ENCODE results near the gene CEP112.

DNA sequence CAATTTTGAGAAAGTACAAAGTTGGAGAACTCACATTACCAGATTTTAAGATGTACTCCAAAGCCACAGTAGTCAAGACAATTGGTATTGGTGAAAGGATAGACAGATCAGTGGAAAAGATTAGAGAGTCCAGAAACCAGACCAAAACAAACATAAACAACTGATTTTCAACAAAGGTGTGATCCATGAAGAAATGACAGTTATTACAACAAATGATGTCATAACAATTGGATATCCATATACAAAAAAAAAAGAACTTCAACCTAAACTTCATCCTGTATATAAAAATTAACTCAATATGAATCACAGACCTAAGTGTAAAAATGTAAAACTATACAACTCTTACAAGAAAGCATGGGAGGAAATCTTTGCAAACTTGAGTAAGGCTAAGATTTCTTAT lies 8.4 kb downstream of the CEP112 start:
- no peak for TF ChIP-seq EP300 (conservative IDR thresholded peaks at IDR 0.05; ENCODE audit: poor library complexity, severe bottlenecking)
- TF ChIP-seq, protein P1, sequence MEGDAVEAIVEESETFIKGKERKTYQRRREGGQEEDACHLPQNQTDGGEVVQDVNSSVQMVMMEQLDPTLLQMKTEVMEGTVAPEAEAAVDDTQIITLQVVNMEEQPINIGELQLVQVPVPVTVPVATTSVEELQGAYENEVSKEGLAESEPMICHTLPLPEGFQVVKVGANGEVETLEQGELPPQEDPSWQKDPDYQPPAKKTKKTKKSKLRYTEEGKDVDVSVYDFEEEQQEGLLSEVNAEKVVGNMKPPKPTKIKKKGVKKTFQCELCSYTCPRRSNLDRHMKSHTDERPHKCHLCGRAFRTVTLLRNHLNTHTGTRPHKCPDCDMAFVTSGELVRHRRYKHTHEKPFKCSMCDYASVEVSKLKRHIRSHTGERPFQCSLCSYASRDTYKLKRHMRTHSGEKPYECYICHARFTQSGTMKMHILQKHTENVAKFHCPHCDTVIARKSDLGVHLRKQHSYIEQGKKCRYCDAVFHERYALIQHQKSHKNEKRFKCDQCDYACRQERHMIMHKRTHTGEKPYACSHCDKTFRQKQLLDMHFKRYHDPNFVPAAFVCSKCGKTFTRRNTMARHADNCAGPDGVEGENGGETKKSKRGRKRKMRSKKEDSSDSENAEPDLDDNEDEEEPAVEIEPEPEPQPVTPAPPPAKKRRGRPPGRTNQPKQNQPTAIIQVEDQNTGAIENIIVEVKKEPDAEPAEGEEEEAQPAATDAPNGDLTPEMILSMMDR (IDR thresholded peaks at IDR 0.05; ENCODE audit: poor library complexity, severe bottlenecking) = no peak
- no peak for TF ChIP-seq TAF1 (IDR thresholded peaks at IDR 0.05; ENCODE audit: low read depth)
- TF ChIP-seq MXI1 (conservative IDR thresholded peaks at IDR 0.05; ENCODE audit: poor library complexity, severe bottlenecking) = no peak
- TF ChIP-seq POLR2AphosphoS5 (IDR thresholded peaks at IDR 0.05) = no peak
- no peak for TF ChIP-seq EZH2 (IDR thresholded peaks at IDR 0.05; ENCODE audit: borderline replicate concordance, insufficient read depth, low read length, poor library complexity, severe bottlenecking)
- TF ChIP-seq, protein P2, sequence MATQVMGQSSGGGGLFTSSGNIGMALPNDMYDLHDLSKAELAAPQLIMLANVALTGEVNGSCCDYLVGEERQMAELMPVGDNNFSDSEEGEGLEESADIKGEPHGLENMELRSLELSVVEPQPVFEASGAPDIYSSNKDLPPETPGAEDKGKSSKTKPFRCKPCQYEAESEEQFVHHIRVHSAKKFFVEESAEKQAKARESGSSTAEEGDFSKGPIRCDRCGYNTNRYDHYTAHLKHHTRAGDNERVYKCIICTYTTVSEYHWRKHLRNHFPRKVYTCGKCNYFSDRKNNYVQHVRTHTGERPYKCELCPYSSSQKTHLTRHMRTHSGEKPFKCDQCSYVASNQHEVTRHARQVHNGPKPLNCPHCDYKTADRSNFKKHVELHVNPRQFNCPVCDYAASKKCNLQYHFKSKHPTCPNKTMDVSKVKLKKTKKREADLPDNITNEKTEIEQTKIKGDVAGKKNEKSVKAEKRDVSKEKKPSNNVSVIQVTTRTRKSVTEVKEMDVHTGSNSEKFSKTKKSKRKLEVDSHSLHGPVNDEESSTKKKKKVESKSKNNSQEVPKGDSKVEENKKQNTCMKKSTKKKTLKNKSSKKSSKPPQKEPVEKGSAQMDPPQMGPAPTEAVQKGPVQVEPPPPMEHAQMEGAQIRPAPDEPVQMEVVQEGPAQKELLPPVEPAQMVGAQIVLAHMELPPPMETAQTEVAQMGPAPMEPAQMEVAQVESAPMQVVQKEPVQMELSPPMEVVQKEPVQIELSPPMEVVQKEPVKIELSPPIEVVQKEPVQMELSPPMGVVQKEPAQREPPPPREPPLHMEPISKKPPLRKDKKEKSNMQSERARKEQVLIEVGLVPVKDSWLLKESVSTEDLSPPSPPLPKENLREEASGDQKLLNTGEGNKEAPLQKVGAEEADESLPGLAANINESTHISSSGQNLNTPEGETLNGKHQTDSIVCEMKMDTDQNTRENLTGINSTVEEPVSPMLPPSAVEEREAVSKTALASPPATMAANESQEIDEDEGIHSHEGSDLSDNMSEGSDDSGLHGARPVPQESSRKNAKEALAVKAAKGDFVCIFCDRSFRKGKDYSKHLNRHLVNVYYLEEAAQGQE (IDR thresholded peaks at IDR 0.05; ENCODE audit: borderline replicate concordance) = no peak
- TF ChIP-seq SMC3 (conservative IDR thresholded peaks at IDR 0.05; ENCODE audit: poor library complexity) = no peak
- no peak for TF ChIP-seq RAD21 (conservative IDR thresholded peaks at IDR 0.05)

Data from neural cell (in vitro differentiated cells).